Endometrium (tissue), 2 donors: ENCODE measurements around the gene GRM5.

Experiments
- FAIRE-seq: peaks from 2 replicates; lab custom pipeline; 2012; peaks lifted over from hg19 to GRCh38; lab: Jason Lieb, UNC
- donor health status: control.
- donor health status: control.

Gene GRM5

GRCh38 chr11:88617226-88617625, 448.6 kb downstream of the GRM5 start:
- no peak for FAIRE-seq

- FAIRE-seq: no peak
Measured at GRCh38 chr11:88604260-88604659, 461.5 kb downstream of the GRM5 start.

- no peak for FAIRE-seq
Measured at GRCh38 chr11:88603091-88603867, 462.5 kb downstream of the GRM5 start.

GRCh38 chr11:88597387-88597786, 468.4 kb downstream of the GRM5 start:
- no peak for FAIRE-seq

- no peak for FAIRE-seq
Measured at GRCh38 chr11:88596786-88597185, 469.0 kb downstream of the GRM5 start.

GRCh38 chr11:88594274-88594950, 471.4 kb downstream of the GRM5 start:
- FAIRE-seq: no peak

GRCh38 chr11:88590361-88590760, 475.4 kb downstream of the GRM5 start:
- FAIRE-seq: no peak

- no peak for FAIRE-seq
Measured at GRCh38 chr11:88583251-88583650, 482.5 kb downstream of the GRM5 start.

GRCh38 chr11:88579466-88579865, 486.3 kb downstream of the GRM5 start:
- no peak for FAIRE-seq

- FAIRE-seq: no peak
Measured at GRCh38 chr11:88576741-88577140, 489.0 kb downstream of the GRM5 start.

GRCh38 chr11:88575916-88576315, 489.9 kb downstream of the GRM5 start:
- no peak for FAIRE-seq

GRCh38 chr11:88569342-88569741, 496.4 kb downstream of the GRM5 start:
- no peak for FAIRE-seq

GRCh38 chr11:88555829-88556202, 510.0 kb downstream of the GRM5 start:
- FAIRE-seq: no peak

- FAIRE-seq: peak; percentile 98
Measured at GRCh38 chr11:88555018-88555828, 510.6 kb downstream of the GRM5 start.

- no peak for FAIRE-seq
Measured at GRCh38 chr11:88553204-88553603, 512.6 kb downstream of the GRM5 start.

- FAIRE-seq: no peak
Measured at GRCh38 chr11:88552379-88553062, 513.3 kb downstream of the GRM5 start.

- no peak for FAIRE-seq
Measured at GRCh38 chr11:88544656-88545280, 521.0 kb downstream of the GRM5 start.

GRCh38 chr11:88543902-88544655, 521.7 kb downstream of the GRM5 start:
- peak; percentile 94 for FAIRE-seq

GRCh38 chr11:88541006-88541405, 524.8 kb downstream of the GRM5 start:
- no peak for FAIRE-seq

- no peak for FAIRE-seq
Measured at GRCh38 chr11:88538098-88538497, 527.7 kb downstream of the GRM5 start.

GRCh38 chr11:88537613-88538012, 528.2 kb downstream of the GRM5 start:
- no peak for FAIRE-seq
